Inflammatory macrophage treated with lipopolysaccharide for 1 hour (primary cell): ENCODE measurements around the gene IL16.
"Not testable (repeated sequence)": the region's sequence is repeated elsewhere in the genome, so short reads cannot be mapped to it uniquely, and the experiment has no call there.

Experiments used
- DNase-seq, 2 donors: peaks; one replicate each; pipeline ENCODE4 v3.0.0-alpha.2; 2020 to 2022

IL16 gene

DNA sequence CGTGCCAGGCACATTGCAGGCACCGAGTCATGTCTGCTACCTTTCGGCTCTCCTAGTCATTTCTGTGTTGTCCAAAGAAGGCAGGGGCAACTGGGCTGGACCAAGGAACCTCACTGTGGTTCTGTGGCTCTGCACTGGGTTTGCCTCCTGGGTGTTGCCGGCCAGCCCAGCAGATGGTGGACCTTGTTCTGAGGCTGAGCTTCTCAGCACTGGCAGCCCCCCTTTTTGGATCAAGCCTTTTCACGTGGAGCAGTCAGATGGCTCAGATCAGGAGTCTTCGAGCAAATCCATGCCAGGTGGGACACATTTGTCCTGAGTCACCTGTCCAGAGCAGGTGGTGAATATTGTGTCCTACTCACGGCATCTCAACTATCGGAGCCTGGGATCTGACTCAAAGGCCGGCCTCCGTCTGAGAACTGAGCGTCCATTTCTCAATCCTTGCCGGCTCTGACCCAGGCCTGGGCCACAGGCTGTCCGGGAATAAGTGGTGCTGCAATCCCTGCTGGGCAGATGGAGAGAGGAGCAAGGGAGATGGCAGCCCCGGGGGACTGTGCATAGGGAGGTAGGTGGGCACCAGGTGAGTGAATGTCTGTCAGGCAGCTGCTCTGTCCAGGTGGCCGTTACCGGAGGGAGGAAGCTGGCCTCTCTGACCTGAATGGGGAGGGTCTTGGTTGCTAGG is at the start of gene IL16:
Gene IL16, plus strand, starts transcription at position 304 of the 679 bp plus-strand sequence. CDS start 28,521 bp downstream, outside the sequence.
- no peak for DNase-seq

- DNase-seq: no peak
Measured at GRCh38 chr15:81151389-81151788, 45.3 kb upstream of the IL16 start.

- no peak for DNase-seq
Measured at GRCh38 chr15:81152339-81152738, 44.3 kb upstream of the IL16 start.

GRCh38 chr15:81152799-81153198 is 43.9 kb upstream of the IL16 start:
- DNase-seq: no peak

DNA sequence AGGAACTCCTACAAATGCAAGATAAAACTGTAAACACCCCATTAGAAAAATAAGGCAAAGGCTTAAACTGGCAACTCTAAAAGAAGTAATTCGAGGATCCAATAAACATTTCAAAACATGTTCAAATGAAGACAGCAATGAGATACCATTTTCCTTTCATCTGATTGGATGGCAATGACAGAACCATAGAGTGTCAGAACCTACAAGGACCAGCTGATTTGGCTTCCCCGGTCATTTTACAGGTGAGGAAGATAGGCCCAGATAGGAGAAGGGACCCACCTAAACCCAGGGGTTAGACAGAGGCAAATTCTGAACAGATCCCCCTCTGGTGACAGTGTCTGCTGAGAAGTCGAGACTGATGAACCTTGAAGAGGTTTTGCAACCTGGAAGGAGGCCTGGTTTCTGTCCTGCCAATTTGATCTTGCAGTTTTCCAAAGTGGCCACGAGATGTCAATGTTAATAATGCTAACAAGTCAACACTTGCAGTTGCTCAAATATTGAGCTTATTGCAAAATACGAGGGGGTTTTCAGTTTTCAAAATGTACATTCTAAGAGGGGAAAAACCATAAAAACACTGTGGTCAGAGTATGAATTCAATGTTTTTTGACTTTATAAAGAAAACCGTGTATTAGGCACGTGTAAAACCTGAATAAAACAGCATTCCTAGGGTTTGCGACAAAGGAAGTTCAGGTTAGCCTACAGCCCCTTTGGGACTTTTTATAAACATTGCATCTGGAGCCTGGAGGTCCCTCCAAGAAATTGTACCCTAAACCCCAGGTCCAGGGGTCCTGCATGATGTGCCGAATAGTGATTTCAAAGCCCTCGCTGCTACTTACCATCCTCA is 41.1 kb upstream of the IL16 start:
- DNase-seq: peak; percentile 86 to 94

- no peak for DNase-seq
Measured at GRCh38 chr15:81156324-81156723, 40.4 kb upstream of the IL16 start.

DNA sequence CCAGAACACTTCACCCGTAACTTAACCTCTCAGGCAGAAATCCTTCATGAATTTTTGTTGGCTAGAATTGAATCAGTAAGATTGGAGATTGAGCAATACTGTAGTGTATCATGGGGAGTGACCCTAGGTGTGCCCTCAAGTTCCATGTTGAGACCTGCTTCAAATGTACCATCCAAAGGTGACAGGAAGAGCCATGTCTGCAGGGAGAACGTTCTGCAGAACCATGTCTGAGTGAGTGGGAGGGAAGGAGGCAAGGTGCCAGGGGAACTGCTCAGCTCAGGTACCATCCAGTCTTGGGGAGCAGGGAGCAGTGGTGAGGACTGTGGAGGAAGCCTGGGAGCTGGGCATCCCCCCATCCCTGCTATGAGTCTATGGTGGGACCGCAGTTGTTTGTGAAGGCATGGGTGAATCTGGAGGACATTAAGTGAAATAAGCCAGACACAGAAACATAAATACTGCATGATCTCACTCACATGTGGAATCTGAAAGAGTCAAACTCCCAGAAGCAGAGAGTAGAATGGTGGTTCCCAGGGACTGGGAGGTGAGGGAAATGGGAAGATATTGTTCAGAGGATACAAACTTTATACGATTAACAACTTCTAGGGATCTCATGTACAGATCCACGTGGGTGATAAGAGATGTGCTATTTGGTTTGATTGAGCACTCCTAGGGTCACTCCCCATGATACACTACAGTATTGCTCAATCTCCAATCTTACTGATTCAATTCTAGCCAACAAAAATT is 39.3 kb upstream of the IL16 start:
- DNase-seq: no peak

DNA sequence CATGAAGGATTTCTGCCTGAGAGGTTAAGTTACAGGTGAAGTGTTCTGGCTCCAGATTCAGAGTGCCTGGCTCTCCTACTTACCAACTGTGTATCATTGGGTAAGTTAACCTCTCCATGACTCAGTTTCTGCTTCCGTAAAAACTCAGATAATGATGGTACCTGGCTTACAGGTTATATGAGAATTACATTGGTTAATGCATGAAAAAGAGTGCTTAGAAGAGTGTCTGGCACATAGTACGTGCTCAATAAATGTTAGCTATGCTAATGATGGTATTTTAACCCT is 38.8 kb upstream of the IL16 start:
- no peak for DNase-seq

- DNase-seq: not testable (repeated sequence)
Measured at GRCh38 chr15:81158561-81158960, 38.1 kb upstream of the IL16 start.

- no peak for DNase-seq
Measured at GRCh38 chr15:81160312-81161159, 36.1 kb upstream of the IL16 start.

GRCh38 chr15:81161160-81161673 is 35.5 kb upstream of the IL16 start:
- DNase-seq: peak; percentile 43 to 55

- no peak for DNase-seq
Measured at GRCh38 chr15:81161851-81162250, 34.8 kb upstream of the IL16 start.

- DNase-seq: no peak
Measured at GRCh38 chr15:81163961-81164800, 32.5 kb upstream of the IL16 start.

DNA sequence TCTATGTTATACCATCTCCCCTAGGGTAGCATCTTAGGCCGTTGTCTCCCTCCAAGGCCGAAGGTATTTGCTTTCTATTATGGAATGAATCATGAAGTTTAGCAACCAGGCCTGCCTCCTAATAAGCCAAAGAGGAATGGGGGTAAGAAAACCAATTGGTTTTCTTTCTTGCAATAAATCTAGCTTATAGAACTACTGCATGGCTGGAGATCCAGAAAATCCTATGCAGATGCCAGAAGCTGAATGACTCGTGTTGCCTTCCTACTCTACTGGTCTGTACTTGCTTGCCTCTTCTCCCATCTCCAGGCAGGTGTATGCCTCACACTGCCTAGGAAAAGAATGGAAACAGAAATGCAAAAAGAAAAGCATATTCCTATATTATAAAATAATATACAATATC is 31.1 kb upstream of the IL16 start:
- DNase-seq: no peak

GRCh38 chr15:81166636-81167305 is 29.9 kb upstream of the IL16 start:
- no peak for DNase-seq

GRCh38 chr15:81168131-81168526 is 28.6 kb upstream of the IL16 start:
- DNase-seq: no peak

DNA sequence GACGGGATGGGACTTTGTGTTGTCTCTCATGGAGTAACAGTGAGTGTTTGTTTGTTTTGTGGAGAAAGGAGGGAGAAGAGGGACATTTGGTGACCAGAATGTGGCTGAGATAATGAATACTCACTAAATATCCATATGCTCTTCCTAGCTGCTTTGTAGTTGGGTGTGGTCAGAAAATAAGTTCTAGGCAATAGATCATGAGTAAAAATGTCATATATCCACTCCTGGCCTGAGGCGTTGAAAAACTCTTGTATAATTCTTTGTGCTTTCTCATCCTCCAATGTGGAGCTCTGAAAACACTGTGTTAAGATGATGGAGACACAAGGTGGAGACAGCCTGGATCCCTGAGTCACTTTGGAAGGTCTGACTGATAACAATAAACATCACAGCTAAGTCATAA is 28.0 kb upstream of the IL16 start:
- DNase-seq: no peak

DNA sequence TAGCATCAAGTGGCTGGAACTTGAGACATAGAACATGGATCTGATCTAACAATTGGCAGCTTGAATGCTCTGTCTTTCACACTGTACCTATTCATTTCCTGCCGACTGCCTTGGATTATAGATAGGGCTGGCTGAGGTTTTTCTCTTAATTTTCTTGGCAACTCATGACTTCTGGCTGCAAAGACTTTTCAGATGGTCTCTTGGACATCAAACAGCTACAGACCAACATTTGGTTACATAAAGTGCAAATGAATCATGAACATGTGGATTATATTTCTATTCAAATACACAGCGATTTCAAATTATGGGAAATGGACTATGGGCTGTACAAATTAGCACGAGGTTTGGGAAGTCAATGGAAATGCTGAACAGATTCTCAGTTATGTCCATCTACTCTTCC is 26.2 kb upstream of the IL16 start:
- DNase-seq: no peak

DNA sequence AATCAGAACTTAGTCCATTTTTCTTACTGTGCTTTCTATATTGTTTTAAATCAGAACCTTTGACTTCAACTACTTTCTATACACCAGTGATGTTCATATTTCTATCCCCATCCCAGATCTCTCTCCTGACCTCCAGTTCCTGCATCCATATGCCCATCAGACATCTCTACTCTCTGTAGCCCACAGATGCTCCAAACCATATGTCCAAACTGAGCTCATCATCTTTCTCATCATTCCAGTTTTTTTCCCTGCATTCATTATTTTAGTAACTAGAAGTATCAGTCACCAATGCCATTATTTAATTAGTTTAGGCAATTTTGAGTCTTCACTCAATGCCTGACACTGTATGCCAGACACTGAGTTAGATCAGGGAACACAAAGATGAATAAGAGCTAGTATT is 25.4 kb upstream of the IL16 start:
- no peak for DNase-seq

DNA sequence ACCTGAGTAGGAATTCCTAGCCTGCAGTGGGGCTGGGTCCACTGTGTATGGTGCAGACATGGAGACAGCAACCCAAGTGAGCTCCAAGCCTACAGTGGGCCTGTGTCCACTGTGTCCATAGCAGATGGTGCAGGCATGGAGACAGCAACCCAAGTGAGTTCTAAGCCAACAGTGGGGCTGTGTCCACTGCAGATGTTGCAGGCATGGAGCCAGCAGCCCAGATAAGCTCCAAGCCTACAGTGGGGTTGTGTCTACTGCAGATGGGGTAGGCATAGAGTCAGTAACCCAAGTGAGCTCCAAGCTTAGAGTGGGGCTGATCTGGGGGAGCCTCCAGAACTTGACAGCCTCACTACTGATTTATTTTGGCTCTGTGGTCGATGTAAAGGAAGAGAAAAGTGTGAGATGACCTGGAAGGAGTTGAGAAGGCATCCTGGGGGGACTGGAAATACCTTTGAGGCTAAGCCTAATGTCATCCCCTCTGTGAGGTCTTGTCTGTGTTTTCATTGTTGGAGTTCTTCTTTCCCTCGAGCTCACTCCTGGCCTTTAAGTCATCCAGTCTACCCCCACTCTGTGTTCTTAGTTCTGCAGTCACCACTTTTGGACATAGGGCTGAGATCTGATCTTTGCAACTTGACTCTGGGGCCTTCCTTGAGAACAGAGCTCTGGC is 22.4 kb upstream of the IL16 start:
- no peak for DNase-seq
